ENCODE measurements around the gene CACNA1G.

DNA sequence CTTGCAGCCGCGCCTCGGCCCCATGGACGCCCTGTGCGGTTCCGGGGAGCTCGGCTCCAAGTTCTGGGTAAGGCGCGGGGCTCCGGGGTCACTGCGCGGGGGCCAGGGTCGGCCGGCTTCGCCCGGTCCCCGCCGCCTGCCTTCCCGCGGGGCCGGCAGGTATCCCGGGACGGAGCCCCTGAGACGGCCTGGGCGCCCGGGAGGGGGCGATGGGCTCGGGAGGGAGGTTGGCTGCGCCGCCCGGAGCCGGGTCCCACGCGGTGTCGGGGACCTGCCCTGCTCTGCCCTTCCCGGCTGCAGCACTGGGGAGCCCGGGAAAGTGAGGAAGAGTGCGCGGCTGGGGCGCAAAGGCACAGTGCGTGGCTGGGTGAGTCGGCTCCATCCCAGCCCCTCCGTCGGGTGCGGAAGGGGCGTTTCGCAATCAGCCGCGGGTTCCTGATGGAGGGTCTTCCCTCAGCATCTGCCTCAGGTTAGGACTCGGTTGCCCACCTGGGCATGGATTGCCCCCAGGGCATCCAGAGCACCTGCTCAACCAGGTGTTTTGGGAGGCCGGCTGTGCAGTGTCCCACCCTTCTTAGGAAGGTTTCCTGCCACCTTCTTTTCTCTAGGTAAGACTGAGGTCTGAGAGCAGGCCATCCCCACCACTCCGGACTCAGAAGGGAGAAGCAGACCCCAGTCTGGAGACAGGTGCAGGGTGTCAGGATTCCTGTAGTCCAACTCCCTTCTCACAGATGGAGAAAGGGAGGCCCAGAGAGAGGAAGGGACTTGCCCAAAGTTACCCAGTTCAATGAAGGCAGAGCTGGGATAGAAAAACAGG is 74.6 kb downstream of the CACNA1G start:
- TF ChIP-seq, protein P1, sequence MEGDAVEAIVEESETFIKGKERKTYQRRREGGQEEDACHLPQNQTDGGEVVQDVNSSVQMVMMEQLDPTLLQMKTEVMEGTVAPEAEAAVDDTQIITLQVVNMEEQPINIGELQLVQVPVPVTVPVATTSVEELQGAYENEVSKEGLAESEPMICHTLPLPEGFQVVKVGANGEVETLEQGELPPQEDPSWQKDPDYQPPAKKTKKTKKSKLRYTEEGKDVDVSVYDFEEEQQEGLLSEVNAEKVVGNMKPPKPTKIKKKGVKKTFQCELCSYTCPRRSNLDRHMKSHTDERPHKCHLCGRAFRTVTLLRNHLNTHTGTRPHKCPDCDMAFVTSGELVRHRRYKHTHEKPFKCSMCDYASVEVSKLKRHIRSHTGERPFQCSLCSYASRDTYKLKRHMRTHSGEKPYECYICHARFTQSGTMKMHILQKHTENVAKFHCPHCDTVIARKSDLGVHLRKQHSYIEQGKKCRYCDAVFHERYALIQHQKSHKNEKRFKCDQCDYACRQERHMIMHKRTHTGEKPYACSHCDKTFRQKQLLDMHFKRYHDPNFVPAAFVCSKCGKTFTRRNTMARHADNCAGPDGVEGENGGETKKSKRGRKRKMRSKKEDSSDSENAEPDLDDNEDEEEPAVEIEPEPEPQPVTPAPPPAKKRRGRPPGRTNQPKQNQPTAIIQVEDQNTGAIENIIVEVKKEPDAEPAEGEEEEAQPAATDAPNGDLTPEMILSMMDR (IDR thresholded peaks at IDR 0.05; ENCODE audit: low read depth, low read length, missing input control) = no peak
- no peak for TF ChIP-seq RAD21 (IDR thresholded peaks at IDR 0.05)
- no peak for TF ChIP-seq YY1 (IDR thresholded peaks at IDR 0.05)

All from liver (tissue), 3 donors.